RWPE2 (cell line): ENCODE results near the gene FANCC.

Experiments used
- ATAC-seq: fragments of 200-7000 bp; cut with Tn5 transposase; 3 replicates; pipeline ENCODE4 v1.9.1; 2021; ENCODE audit warnings: low read depth
- DNase-seq: peaks from one replicate; pipeline ENCODE4 v3.0.0-alpha.2; 2020; ENCODE audit warnings: low spot score
- H3K27ac ChIP-seq: fragments of 450-650 bp; 2 replicates; pipeline ENCODE4 v1.5.1; 2017; ENCODE audit warnings: mild to moderate bottlenecking; ENCODE audit not compliant: poor library complexity, severe bottlenecking
- H3K27me3 ChIP-seq: fragments of 250-450 bp; sonication (Bioruptor Pico); 2 replicates; pipeline ENCODE4 v1.5.1; 2021; ENCODE audit warnings: mild to moderate bottlenecking, moderate library complexity; ENCODE audit not compliant: insufficient read depth, poor library complexity, severe bottlenecking
- H3K36me3 ChIP-seq: fragments of 250-450 bp; sonication (Bioruptor Pico); 2 replicates; pipeline ENCODE4 v1.5.1; 2020; ENCODE audit warnings: low read depth, mild to moderate bottlenecking, moderate library complexity
- H3K4me1 ChIP-seq: fragments of 250-450 bp; sonication (Bioruptor Pico); 2 replicates; pipeline ENCODE4 v1.5.1; 2021; ENCODE audit warnings: mild to moderate bottlenecking, moderate library complexity; ENCODE audit not compliant: insufficient read depth, poor library complexity, severe bottlenecking
- H3K4me3 ChIP-seq: fragments of 250-450 bp; sonication (Bioruptor Pico); 2 replicates; pipeline ENCODE4 v1.5.1; 2021; ENCODE audit warnings: mild to moderate bottlenecking, moderate library complexity; ENCODE audit not compliant: severe bottlenecking
- H3K9me3 ChIP-seq: fragments of 250-450 bp; sonication (Bioruptor Pico); 2 replicates; pipeline ENCODE4 v1.5.1; 2021; ENCODE audit warnings: mild to moderate bottlenecking, moderate library complexity; ENCODE audit not compliant: severe bottlenecking
- TF ChIP-seq, protein P1 (sequence below): fragments of 450-650 bp; IDR thresholded peaks from one replicate; pipeline ENCODE4 v1.5.1; 2017; ENCODE audit warnings: mild to moderate bottlenecking, moderate library complexity; ENCODE audit not compliant: poor library complexity, severe bottlenecking

FANCC gene

DNA sequence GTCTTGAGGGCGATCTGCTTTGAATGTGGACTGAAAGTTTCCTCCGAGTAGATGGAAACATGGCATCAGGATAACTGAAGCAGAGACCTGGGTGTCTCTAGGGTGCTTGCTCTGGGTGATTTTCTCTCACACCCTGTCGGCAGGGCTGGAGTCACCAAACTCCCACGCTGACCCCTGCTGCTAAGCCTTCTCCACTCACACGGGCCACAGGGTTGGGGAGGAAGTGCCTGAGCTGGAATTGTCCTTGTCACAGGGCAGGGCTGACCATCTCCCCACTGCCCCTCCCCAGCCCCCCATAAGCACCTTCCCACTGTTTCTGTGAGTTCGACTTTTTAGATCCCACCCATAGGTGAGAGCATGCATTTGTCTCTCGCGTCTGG, 212.9 kb downstream of the FANCC start:
- ATAC-seq (no peak), DNase-seq (no peak)
- TF ChIP-seq, protein P1, sequence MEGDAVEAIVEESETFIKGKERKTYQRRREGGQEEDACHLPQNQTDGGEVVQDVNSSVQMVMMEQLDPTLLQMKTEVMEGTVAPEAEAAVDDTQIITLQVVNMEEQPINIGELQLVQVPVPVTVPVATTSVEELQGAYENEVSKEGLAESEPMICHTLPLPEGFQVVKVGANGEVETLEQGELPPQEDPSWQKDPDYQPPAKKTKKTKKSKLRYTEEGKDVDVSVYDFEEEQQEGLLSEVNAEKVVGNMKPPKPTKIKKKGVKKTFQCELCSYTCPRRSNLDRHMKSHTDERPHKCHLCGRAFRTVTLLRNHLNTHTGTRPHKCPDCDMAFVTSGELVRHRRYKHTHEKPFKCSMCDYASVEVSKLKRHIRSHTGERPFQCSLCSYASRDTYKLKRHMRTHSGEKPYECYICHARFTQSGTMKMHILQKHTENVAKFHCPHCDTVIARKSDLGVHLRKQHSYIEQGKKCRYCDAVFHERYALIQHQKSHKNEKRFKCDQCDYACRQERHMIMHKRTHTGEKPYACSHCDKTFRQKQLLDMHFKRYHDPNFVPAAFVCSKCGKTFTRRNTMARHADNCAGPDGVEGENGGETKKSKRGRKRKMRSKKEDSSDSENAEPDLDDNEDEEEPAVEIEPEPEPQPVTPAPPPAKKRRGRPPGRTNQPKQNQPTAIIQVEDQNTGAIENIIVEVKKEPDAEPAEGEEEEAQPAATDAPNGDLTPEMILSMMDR = no peak
- Histone ChIP-seq H3K4me3 (no peak overlapping the region), H3K4me1 (peaks cover 59% of the 10 kb centered on the region), H3K27ac (peak overlapping the region; percentile 95), H3K36me3 (peaks cover 45% of the 10 kb centered on the region), H3K9me3 (no peaks in the 10 kb centered on the region), H3K27me3 (no peaks in the 10 kb centered on the region)

DNA sequence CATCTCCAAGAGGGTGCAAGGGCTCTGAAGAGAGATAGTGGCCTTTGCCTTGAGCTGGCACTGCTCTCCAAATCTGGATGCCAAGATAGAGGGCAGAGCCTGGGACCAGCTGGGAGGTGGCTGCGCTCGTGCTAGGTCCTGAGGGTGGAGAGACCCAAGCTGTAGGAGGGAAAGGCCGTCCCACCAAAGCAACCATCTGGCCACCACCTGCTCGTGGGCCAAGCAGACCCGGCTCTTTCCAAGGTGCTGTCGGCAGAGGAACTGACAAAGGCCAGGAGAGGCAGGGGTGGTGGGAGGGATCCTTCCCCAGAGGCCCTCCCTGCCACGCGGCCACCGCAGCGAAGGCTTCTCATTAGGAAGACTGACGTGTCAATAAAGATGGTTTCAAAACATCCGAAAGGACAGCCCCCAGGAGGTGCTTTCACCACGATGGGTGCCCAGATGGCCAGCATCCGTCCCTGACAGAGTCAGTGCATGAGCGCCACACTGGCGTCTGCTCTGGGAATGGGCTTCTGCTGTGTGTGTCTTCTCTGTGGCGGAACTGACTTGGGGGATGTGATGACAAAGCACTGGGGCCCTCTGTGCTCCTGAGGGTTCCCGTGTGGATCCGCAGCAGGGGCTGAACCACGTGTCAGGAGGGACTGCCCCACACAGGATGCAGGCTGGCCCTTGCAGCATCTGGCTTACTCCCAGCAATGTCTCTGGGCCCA, 213.5 kb downstream of the FANCC start:
- Histone ChIP-seq H3K4me1 (peaks cover 62% of the 10 kb centered on the region), H3K4me3 (no peak overlapping the region), H3K27me3 (no peaks in the 10 kb centered on the region), H3K9me3 (no peaks in the 10 kb centered on the region), H3K27ac (peak overlapping the region; percentile 95), H3K36me3 (peaks cover 39% of the 10 kb centered on the region)
- no peak for ATAC-seq
- TF ChIP-seq, protein P1 = no peak
- DNase-seq = no peak

- ATAC-seq (no peak), DNase-seq (no peak)
- H3K9me3 ChIP-seq = no peaks in the 10 kb centered on the region
- H3K4me3 ChIP-seq = no peak overlapping the region
- TF ChIP-seq, protein P1 = no peak
- H3K27ac ChIP-seq = peak overlapping the region; percentile 95
- H3K36me3 ChIP-seq = peaks cover 32% of the 10 kb centered on the region
- peaks cover 62% of the 10 kb centered on the region for H3K4me1 ChIP-seq
- no peaks in the 10 kb centered on the region for H3K27me3 ChIP-seq
Measured at GRCh38 chr9:95103281-95103771, 214.2 kb downstream of the FANCC start.

DNA sequence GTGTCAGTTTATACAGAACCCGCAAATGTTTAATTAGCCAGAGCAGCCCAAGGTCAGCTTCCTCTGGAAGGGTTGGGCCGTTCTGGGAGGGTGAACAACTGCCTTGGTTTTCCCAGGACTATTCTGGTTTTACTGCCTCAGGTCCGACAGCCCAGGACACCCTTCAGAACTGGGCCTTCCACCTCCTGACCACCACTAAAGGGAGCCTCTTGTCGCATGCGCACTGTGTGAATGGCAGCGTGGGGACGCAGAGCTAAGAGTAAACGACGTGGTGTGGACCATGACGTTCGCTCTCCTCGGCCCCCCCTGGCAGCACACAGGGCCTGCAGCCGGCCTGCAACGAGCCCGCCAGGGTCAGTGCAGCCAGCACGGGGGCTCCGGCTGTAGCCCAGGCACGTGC, 214.9 kb downstream of the FANCC start:
- H3K27me3 ChIP-seq = no peaks in the 10 kb centered on the region
- H3K36me3 ChIP-seq = peaks cover 27% of the 10 kb centered on the region
- peaks cover 61% of the 10 kb centered on the region for H3K4me1 ChIP-seq
- DNase-seq = no peak
- no peak overlapping the region for H3K4me3 ChIP-seq
- no peaks in the 10 kb centered on the region for H3K9me3 ChIP-seq
- peak overlapping the region; percentile 95 for H3K27ac ChIP-seq
- TF ChIP-seq, protein P1 = no peak
- ATAC-seq = no peak

GRCh38 chr9:95102001-95102433, 215.5 kb downstream of the FANCC start:
- Histone ChIP-seq H3K9me3 (no peaks in the 10 kb centered on the region), H3K4me3 (no peak overlapping the region), H3K27me3 (no peaks in the 10 kb centered on the region), H3K4me1 (peaks cover 55% of the 10 kb centered on the region), H3K27ac (peak overlapping the region; percentile 95), H3K36me3 (peaks cover 21% of the 10 kb centered on the region)
- peak; percentile 63 for ATAC-seq
- DNase-seq = peak; percentile 82
- TF ChIP-seq, protein P1 = no peak
